ENCODE measurements around the gene MPL.

The MPL gene

GRCh38 chr1:43350976-43351375 is 13.4 kb downstream of the MPL start:
- Histone ChIP-seq H2AFZ (ENCODE audit: low read depth) (no peak overlapping the region), H3K36me3 (ENCODE audit: insufficient read depth) (no peaks in the 10 kb centered on the region)

GRCh38 chr1:43351421-43352350 is 14.1 kb downstream of the MPL start:
- Histone ChIP-seq H3K4me2 (no peak overlapping the region), H3K27ac (no peak overlapping the region), H4K20me1 (ENCODE audit: insufficient read depth) (no peaks in the 10 kb centered on the region), H3K79me2 (ENCODE audit: insufficient read depth, low read depth) (no peaks in the 10 kb centered on the region), H3K4me1 (ENCODE audit: low read depth, poor library complexity, severe bottlenecking) (no peaks in the 10 kb centered on the region), H3K9ac (no peak overlapping the region), H3K36me3 (ENCODE audit: insufficient read depth) (no peaks in the 10 kb centered on the region), H3K4me3 (IDR thresholded peaks at IDR 0.05; ENCODE audit: insufficient read depth, low read depth, low read length) (no peak overlapping the region), H3K27me3 (ENCODE audit: insufficient read depth, low read depth) (no peaks in the 10 kb centered on the region), H2AFZ (ENCODE audit: low read depth) (no peak overlapping the region)
- TF ChIP-seq CTCF (conservative IDR thresholded peaks at IDR 0.05; ENCODE audit: low read depth, low read length), result no peak

More at GRCh38 chr1:43350976-43351375, 13.4 kb downstream of the MPL start:
- Histone ChIP-seq H3K27me3 (ENCODE audit: insufficient read depth, low read depth) (no peaks in the 10 kb centered on the region), H3K4me2 (no peak overlapping the region), H4K20me1 (ENCODE audit: insufficient read depth) (no peaks in the 10 kb centered on the region), H3K79me2 (ENCODE audit: insufficient read depth, low read depth) (no peaks in the 10 kb centered on the region), H3K4me1 (ENCODE audit: low read depth, poor library complexity, severe bottlenecking) (no peaks in the 10 kb centered on the region), H3K4me3 (IDR thresholded peaks at IDR 0.05; ENCODE audit: insufficient read depth, low read depth, low read length) (no peak overlapping the region), H3K27ac (no peak overlapping the region), H3K9ac (no peak overlapping the region)
- TF ChIP-seq CTCF (conservative IDR thresholded peaks at IDR 0.05; ENCODE audit: low read depth, low read length), result no peak

GRCh38 chr1:43352351-43352705 is 14.7 kb downstream of the MPL start:
- Histone ChIP-seq H3K4me2 (no peak overlapping the region), H3K27ac (no peak overlapping the region), H3K9ac (no peak overlapping the region), H3K27me3 (ENCODE audit: insufficient read depth, low read depth) (no peaks in the 10 kb centered on the region), H3K79me2 (ENCODE audit: insufficient read depth, low read depth) (no peaks in the 10 kb centered on the region), H3K4me3 (IDR thresholded peaks at IDR 0.05; ENCODE audit: insufficient read depth, low read depth, low read length) (no peak overlapping the region), H4K20me1 (ENCODE audit: insufficient read depth) (no peaks in the 10 kb centered on the region), H3K36me3 (ENCODE audit: insufficient read depth) (no peaks in the 10 kb centered on the region), H3K4me1 (ENCODE audit: low read depth, poor library complexity, severe bottlenecking) (peaks cover 2% of the 10 kb centered on the region), H2AFZ (ENCODE audit: low read depth) (no peak overlapping the region)
- TF ChIP-seq CTCF (conservative IDR thresholded peaks at IDR 0.05; ENCODE audit: low read depth, low read length), result no peak

DNA sequence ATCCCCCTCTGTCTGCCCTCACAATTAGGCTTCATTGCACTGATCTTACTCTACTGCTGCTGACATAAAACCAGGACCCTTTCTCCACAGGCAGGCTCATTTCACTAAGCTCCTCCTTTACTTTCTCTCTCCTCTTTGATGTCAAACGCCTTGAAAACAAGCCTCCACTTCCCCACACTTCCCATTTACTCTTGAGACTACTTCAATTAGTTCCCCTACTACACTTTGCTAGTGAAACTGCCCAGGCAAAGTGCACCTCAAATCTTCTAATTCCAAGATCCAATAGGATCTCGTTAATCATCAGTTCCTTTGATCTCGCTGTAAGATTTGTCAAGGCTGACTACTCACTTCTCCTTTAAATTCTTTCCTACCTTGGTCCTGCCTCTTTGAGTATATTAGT is 15.3 kb downstream of the MPL start:
- TF ChIP-seq CTCF (conservative IDR thresholded peaks at IDR 0.05; ENCODE audit: low read depth, low read length), result no peak

More for the DNA sequence above, 15.3 kb downstream of the MPL start:
- Histone ChIP-seq H3K4me2 (no peak overlapping the region), H3K9ac (no peak overlapping the region), H3K27ac (no peak overlapping the region), H3K4me3 (IDR thresholded peaks at IDR 0.05; ENCODE audit: insufficient read depth, low read depth, low read length) (no peak overlapping the region), H3K27me3 (ENCODE audit: insufficient read depth, low read depth) (no peaks in the 10 kb centered on the region), H3K79me2 (ENCODE audit: insufficient read depth, low read depth) (no peaks in the 10 kb centered on the region), H3K36me3 (ENCODE audit: insufficient read depth) (no peaks in the 10 kb centered on the region), H4K20me1 (ENCODE audit: insufficient read depth) (no peaks in the 10 kb centered on the region), H3K4me1 (ENCODE audit: low read depth, poor library complexity, severe bottlenecking) (peaks cover 7% of the 10 kb centered on the region), H2AFZ (ENCODE audit: low read depth) (no peak overlapping the region)
